GM18520 (cell line): Measurements from ENCODE around the gene UBE2G2.
"Not testable (repeated sequence)": the region's sequence is repeated elsewhere in the genome, so short reads cannot be mapped to it uniquely, and the experiment has no call there.

ENCODE experiments used
- ATAC-seq: cut with Tn5 transposase; IDR thresholded peaks from one replicate; pipeline ENCODE4 v1.9.1; 2021; ENCODE audit not compliant: unreplicated experiment

Gene UBE2G2

DNA sequence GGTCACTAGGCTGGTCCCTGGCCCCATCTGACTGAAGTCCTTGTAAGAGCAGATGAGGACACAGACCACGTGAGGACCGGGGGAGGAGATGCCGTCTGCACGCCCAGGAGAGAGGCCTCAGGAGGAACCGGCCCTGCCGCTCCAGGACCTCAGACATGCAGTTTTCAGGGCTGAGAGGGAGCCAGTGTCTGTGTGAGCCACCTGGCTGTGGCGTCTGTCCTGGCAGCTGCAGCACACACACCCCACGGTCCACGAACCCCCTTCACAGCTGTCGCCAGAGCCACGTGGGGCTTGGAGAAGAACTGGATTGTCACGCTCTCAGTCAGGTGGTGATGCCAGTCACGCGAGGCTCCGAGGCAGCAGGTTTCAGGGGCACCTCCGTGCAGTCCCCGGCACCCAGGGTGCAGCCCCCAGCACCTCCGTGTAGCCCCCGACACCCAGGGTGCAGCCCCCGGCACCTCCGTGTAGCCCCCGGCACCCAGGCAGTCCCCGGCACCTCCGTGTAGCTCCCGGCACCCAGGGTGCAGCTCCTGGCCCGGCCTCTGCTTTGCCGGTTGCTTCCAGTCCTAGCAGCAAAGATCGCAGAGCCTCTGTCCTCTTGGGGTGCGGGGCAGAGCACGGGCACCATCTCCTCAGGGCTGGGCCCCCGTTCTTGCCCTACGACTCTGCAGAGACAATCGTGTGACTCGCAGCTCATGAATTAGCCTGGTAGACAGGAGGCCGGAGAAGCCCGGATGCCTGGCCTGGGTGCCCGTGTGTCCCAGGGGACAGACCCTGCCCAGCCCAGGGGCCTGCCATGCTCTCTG is 35.2 kb upstream of the UBE2G2 start:
- ATAC-seq: no peak

DNA sequence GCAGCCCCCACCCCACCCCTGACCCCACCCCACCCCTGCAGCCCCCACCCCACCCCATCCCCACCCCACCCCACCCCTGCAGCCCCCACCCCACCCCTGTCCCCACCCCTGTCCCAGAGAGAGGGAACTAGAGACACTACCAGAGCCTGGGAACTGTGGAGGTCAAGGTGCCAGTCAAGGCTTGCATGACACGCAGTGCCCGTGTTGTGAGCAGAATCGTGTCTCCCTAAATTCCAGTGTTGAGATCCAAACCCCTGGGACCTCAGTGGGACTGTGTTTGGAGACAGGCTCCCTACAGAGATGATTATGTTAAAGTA is 34.7 kb upstream of the UBE2G2 start:
- no peak for ATAC-seq

GRCh38 chr21:44835647-44835973 is 34.0 kb upstream of the UBE2G2 start:
- ATAC-seq: no peak

DNA sequence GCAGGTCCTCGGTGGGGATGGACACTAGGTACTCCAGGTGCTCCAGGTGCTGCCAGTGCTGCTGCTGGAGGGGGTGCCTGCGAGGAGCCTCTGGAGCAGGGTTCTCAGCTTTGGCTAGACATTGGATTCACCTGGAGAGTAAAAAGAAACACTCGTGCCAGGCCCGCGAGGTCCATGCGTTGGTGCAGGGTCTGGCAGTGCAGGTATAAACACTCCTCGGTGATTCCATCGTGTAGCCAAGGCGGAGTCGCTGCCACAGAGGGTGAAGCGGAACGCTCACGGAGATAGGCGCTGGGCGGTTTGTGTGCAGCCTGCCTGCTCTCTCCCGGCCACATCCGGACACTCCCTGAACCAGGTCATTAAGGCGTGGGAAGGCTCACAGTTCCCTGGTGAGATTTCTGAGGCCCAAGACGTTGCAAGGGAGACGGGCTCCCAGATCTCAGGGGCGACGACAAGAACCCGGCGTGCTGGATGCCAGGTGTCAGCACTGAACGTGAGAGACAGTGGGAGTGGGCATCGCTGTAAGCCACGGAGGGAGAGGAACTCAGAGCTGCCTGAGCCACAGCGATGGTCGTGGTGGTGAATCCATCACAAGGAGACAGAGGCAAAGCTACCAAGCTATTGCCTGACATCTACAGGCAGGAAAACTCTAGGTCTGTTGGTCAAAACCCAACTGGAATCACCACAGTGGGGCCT is 33.5 kb upstream of the UBE2G2 start:
- no peak for ATAC-seq

- ATAC-seq: no peak
Measured at GRCh38 chr21:44834231-44834950, 32.8 kb upstream of the UBE2G2 start.

DNA sequence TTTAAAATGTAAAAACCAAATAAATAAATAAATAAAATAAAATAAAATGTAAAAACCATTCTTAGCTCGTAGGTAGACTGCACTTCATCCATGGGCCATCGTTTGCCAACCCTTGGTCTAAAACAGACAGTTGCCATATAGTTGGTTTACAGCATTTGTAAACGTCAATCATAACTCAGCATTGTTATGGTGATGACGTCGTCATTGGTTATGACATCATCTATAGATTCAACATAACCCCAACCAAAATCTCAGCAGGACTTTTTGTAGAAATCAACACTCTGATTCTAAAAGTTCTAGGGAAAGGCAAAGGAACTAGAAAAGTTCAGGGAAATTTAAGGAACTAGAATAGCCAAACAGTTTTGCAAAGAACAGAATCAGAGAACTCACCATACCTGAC is 32.0 kb upstream of the UBE2G2 start:
- no peak for ATAC-seq

DNA sequence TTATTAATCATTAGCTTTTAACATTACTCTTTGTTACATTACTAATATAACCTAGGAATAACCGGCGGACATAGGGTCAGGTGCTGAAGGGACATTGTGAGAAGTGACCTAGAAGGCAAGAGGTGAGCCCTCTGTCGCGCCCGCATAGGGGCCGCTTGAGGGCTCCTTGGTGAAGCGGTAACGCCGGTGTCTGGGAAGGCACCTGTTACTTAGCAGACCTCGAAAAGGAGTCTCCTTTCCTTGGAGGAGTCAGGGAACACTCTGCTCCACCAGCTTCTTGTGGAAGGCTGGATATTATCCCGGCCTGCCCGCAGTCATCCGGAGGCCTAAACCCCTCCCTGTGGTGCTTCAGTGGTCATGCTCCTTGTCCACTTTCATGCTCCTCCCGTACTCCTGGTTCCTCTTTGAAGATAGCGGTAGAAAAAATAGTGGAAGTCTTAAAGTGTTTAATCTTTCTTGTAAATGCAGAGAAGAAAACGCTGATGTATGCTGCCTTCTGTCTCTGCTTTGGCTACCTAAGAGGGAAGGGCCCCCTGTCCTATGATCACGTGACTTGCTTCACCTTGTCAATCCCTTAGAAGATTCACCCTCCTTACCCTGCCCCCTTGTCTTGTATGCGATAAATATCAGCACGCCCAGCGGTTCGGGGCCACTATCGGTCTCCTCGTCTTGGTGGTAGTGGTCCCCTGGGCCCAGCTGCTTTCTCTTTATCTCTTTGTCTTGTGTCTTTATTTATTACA is 31.1 kb upstream of the UBE2G2 start:
- not testable (repeated sequence) for ATAC-seq

GRCh38 chr21:44831227-44831860 is 29.7 kb upstream of the UBE2G2 start:
- no peak for ATAC-seq

- no peak for ATAC-seq
Measured at GRCh38 chr21:44829507-44830092, 28.0 kb upstream of the UBE2G2 start.

GRCh38 chr21:44828362-44829056 is 26.9 kb upstream of the UBE2G2 start:
- no peak for ATAC-seq

DNA sequence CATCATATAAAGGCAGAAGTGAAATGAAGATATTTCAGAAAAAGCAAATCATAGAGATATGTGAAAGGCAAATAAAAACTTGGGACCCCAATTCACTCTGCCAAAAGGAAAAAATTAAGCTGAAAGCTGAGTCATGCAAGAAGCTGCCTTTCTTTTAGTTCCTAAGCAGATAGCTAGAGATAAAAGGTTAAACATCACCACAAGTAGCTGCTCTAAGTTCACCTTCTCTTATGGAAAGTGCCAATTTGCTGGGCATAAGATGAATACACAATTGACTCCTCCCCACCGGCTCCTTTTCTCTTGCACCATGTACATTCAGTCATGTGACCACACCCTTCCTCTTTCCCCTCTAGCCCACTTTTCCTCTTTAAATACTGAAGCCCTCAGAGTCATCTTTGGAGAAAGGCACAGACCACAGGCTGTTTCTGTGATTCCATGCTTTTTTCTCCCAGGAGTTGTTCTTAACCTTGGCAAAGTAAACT is 21.6 kb upstream of the UBE2G2 start:
- no peak for ATAC-seq

DNA sequence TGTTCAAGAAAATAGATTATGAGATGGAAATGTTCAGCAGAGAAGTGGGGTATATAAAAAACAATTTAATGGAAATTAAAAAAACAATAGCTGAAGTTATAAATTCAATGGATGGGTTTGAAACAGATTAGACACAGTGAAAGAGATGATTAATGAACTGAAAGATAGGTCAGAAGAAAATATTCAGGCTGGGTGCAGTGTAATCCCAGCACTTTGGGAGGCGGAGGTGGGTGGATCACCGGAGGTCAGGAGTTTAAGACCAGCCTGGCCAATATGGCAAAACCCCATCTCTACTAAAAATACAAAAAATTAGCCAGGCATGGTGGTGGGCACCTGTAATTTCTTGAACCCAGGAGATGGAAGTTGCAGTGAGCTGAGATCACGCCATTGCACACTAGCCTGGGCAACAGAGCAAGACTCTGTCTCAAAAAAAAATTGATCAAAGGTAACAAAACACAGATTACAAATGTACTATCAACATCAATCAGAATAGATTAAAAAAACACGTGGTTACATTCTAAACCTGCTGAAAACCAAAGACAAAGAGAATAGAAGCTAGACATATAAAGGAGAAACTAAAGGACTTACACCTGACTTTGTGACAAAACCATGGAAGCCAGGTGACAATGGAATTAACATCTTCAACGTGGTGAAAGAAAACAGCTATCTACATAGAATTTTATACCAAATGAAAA is 21.0 kb upstream of the UBE2G2 start:
- no peak for ATAC-seq

- ATAC-seq: no peak
Measured at GRCh38 chr21:44820851-44821250, 19.2 kb upstream of the UBE2G2 start.

- no peak for ATAC-seq
Measured at GRCh38 chr21:44819283-44820243, 17.9 kb upstream of the UBE2G2 start.

DNA sequence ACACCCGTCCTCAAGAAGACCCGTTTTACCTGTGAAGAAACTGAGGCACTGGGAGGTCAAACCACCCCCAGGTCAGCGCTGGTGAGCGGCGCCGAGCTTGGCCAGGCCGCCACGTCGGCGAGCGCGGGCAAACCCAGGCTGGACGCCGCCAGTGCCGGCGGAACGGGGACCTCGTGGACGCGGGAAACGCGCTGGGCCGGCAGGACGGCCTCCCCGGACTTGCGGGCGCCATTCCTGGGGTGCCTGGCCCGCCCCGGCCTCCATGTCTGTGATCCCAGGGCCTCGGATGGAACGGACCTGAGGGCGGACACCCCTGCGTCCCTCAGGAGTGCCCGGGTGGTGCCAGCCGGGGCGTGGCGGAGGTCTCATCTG is 17.0 kb upstream of the UBE2G2 start:
- ATAC-seq: no peak

- ATAC-seq: peak; percentile 48
Measured at GRCh38 chr21:44817914-44818639, 16.5 kb upstream of the UBE2G2 start, which contains the start of gene SUMO3. Gene SUMO3 (minus strand): TSS chr21:44818062. CDS start chr21:44817968, 94 bp downstream.

DNA sequence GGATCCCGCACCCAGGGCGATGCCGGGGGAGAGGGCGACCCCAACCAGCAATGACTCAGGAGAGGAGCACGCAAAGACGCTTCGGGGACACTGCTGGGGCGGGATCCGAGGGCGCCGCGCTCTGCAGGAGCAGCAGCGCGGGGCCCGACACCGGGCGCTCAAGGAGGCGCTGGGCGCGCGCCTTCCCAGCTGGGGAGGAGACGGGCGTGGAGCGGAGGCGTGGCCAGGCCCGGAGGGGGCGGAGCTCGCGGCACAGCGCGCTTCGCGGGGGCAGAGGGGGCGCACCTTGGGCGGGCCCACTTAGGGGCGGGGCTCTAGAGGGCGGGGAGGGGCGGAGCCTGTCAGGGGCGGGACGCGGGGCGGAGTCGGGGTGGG is 15.9 kb upstream of the UBE2G2 start:
- peak; percentile 47 for ATAC-seq
